ENCODE results near the gene GARNL3.
A peak's percentile ranks its signal among the peaks of the same experiment; 100 is the strongest.

Gene GARNL3

GRCh38 chr9:127347831-127348776, 83.5 kb downstream of the GARNL3 start:
- no peak for FAIRE-seq
- TF ChIP-seq CTCF (IDR thresholded peaks at IDR 0.05; ENCODE audit: insufficient read depth, missing control alignments) = no peak
- no peak for DNase-seq (ENCODE audit: insufficient read length, low spot score)

GRCh38 chr9:127349483-127350113, 85.0 kb downstream of the GARNL3 start:
- TF ChIP-seq CTCF (IDR thresholded peaks at IDR 0.05; ENCODE audit: insufficient read depth, missing control alignments) = no peak
- FAIRE-seq (no peak), DNase-seq (ENCODE audit: insufficient read length, low spot score) (no peak)

GRCh38 chr9:127351182-127352166, 86.9 kb downstream of the GARNL3 start:
- FAIRE-seq = peak; percentile 99
- no peak for TF ChIP-seq CTCF (IDR thresholded peaks at IDR 0.05; ENCODE audit: insufficient read depth, missing control alignments)
- DNase-seq (ENCODE audit: insufficient read length, low spot score) = peak; percentile 32

GRCh38 chr9:127353882-127354281, 89.3 kb downstream of the GARNL3 start:
- DNase-seq (ENCODE audit: insufficient read length, low spot score) (no peak), FAIRE-seq (no peak)
- no peak for TF ChIP-seq CTCF (IDR thresholded peaks at IDR 0.05; ENCODE audit: insufficient read depth, missing control alignments)

- FAIRE-seq (no peak), DNase-seq (ENCODE audit: insufficient read length, low spot score) (no peak)
- TF ChIP-seq CTCF (IDR thresholded peaks at IDR 0.05; ENCODE audit: insufficient read depth, missing control alignments) = no peak
These were observed 92.3 kb downstream of the GARNL3 start for GRCh38 chr9:127356906-127357305.

- DNase-seq (ENCODE audit: insufficient read length, low spot score) = no peak
- TF ChIP-seq CTCF (IDR thresholded peaks at IDR 0.05; ENCODE audit: insufficient read depth, missing control alignments) = no peak
These were observed 93.5 kb downstream of the GARNL3 start for GRCh38 chr9:127358023-127358535.

More at GRCh38 chr9:127358023-127358535, 93.5 kb downstream of the GARNL3 start:
- no peak for FAIRE-seq
